Measurements from ENCODE around the gene TNS3.

Gene TNS3

GRCh38 chr7:47322731-47323130 lies 259.2 kb downstream of the TNS3 start:
- TF ChIP-seq CTCF (IDR thresholded peaks at IDR 0.05; ENCODE audit: insufficient read depth, missing control alignments): no peak
- FAIRE-seq: no peak

DNA sequence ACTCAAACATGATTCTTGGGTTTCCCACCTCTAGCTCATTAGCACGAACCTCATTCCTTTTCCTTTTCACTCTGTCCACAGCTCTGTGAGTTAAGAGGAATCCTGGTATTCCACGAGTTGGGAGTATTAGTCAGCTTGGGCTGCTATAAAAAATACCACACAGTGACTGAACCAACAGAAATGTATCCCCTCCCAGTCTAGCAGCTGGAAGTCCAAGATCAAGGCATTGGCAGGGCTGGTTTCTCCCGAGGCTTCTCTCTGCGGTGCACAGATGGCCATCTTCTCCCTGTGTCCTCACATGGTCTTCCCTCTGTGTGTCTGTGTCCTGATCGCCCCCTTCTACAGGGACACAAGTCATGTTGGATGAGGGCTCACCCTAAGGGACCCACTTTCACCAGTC lies 261.6 kb downstream of the TNS3 start:
- no peak for FAIRE-seq
- DNase-seq (ENCODE audit: insufficient read length, low spot score): no peak
- TF ChIP-seq CTCF (IDR thresholded peaks at IDR 0.05; ENCODE audit: insufficient read depth, missing control alignments): no peak

More at GRCh38 chr7:47322731-47323130, 259.2 kb downstream of the TNS3 start:
- DNase-seq (ENCODE audit: insufficient read length, low spot score): no peak

DNA sequence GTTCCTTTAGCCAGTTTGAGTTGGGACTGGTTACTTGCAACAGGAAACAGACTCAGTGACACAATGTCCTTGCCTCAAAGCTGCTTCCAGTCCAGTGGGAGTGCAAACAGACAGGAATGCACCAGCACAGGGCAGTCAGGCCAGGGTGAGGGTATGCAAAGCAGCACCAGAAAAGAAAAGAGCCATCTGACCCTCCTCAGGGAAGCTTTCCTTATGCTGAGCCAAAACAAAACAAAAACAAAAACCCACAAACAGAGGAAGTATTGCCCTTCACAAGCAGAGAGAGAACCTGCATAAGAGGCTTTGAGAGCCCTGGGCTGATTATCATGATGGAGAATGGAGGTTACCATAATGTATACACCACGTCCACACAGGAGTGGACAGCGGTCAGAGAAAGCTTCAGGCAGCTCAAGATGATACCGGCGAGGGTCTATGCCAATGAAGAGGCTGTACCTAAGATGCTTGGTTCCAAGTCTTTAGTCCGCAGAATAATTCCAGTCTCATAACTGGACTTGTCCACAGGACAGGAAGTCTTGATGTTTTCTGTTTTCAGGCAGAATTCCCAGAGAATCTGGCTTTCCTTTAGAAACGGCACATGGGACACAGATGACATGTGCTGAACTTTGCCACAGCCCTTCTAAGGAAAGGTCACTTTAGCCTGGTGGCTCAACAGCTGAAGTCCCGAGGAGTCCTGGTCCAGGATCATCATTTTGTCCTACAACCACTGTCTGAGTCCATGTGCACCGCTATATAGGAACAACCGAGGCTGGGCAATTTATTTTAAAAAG lies 263.3 kb downstream of the TNS3 start:
- no peak for TF ChIP-seq CTCF (IDR thresholded peaks at IDR 0.05; ENCODE audit: insufficient read depth, missing control alignments)
- FAIRE-seq: no peak
- no peak for DNase-seq (ENCODE audit: insufficient read length, low spot score)

GRCh38 chr7:47317487-47317886 lies 264.4 kb downstream of the TNS3 start:
- DNase-seq (ENCODE audit: insufficient read length, low spot score) (no peak), FAIRE-seq (no peak)
- TF ChIP-seq CTCF (IDR thresholded peaks at IDR 0.05; ENCODE audit: insufficient read depth, missing control alignments): no peak

GRCh38 chr7:47314728-47315607 lies 266.9 kb downstream of the TNS3 start:
- TF ChIP-seq CTCF (IDR thresholded peaks at IDR 0.05; ENCODE audit: insufficient read depth, missing control alignments): no peak
- no peak for FAIRE-seq
- DNase-seq (ENCODE audit: insufficient read length, low spot score): no peak

DNA sequence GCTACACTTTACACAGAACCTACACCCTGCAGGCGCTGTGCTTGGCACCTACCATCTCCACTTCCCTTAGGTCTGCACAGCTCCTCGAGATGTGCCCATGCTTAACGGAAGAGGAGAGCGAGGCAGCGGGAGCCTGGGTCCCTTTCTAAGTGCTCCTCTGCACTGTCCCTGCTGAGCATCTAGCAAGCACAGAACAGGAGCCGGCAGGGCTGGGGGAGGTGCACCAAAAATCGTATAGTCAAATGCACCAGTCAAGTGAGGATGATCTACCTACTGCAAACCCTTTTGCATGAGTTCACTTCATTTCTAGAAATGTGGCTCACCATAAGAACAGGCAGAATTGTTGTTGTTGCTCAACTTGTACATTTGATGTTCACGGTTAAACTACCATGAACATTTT lies 267.7 kb downstream of the TNS3 start:
- FAIRE-seq (no peak), DNase-seq (ENCODE audit: insufficient read length, low spot score) (no peak)
- no peak for TF ChIP-seq CTCF (IDR thresholded peaks at IDR 0.05; ENCODE audit: insufficient read depth, missing control alignments)

All from D721Med (cell line).